ENCODE measurements around the gene RNF144B.

Gene RNF144B

DNA sequence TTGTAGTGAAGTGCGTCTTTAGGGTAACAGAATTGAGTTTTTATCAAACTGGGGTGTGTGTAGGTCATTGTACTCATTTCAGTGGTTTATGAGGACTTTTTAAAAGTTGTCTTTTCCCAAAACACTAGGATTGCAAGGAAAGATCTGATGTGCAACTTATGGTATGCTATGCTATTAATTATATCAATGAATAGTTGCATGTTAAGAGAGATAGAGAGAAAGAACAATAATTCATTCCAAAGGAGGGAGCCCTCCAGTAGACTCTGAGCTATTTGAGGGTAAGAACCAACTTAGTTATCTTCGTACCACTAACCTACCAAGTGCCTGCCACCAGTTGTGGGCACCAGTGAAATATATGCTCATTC lies 117.1 kb downstream of the RNF144B start:
- no peak for DNase-seq (ENCODE audit: extremely low read depth, insufficient read length)
- Histone ChIP-seq H3K27me3 (replicated peaks; ENCODE audit: control insufficient read depth, insufficient read depth, low read length) (peaks cover 2% of the 10 kb centered on the region; the same call in 1 of the 2 replicates), H3K4me3 (replicated peaks; ENCODE audit: low read depth, low read length) (no peak overlapping the region), H3K36me3 (ENCODE audit: control insufficient read depth, insufficient read depth, low read length) (no peaks in the 10 kb centered on the region)
- TF ChIP-seq, protein P1, sequence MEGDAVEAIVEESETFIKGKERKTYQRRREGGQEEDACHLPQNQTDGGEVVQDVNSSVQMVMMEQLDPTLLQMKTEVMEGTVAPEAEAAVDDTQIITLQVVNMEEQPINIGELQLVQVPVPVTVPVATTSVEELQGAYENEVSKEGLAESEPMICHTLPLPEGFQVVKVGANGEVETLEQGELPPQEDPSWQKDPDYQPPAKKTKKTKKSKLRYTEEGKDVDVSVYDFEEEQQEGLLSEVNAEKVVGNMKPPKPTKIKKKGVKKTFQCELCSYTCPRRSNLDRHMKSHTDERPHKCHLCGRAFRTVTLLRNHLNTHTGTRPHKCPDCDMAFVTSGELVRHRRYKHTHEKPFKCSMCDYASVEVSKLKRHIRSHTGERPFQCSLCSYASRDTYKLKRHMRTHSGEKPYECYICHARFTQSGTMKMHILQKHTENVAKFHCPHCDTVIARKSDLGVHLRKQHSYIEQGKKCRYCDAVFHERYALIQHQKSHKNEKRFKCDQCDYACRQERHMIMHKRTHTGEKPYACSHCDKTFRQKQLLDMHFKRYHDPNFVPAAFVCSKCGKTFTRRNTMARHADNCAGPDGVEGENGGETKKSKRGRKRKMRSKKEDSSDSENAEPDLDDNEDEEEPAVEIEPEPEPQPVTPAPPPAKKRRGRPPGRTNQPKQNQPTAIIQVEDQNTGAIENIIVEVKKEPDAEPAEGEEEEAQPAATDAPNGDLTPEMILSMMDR (IDR thresholded peaks at IDR 0.05; ENCODE audit: insufficient read depth, low read length, poor library complexity, severe bottlenecking) = no peak

DNA sequence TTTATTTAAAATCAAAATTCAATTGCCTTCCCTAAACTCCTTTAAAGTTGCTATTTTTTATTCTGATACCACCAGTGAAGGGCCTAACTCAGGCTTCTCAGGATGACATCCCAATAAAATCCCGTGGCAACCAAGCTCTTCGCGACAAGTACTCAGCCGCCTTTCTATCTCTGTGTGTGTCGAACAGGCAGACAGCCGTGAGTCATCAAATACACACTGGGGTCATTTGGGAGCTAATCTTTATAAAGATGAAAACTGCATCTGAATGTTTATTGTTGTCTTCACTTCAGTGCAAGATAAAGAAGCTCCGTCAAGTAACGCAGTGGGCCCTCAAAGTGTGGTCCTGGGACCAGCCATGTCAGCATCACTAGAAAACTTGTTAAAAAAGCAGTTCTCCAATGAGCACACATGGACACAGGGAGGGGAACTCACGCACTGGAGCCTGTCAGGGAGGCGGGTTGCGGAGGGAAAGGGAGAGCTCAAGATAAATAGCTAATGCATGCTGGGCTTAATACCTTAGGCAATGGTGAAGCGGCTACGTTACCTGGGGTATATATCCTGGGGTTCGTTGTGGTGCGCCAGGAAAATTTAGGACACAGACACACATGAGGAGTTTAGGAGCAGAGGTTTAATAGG lies 119.3 kb downstream of the RNF144B start:
- H3K4me3 ChIP-seq (replicated peaks; ENCODE audit: low read depth, low read length) = no peak overlapping the region
- H3K27me3 ChIP-seq (replicated peaks; ENCODE audit: control insufficient read depth, insufficient read depth, low read length) = peaks cover 2% of the 10 kb centered on the region; the same call in 1 of the 2 replicates
- TF ChIP-seq, protein P1 (IDR thresholded peaks at IDR 0.05; ENCODE audit: insufficient read depth, low read length, poor library complexity, severe bottlenecking) = no peak
- no peak for DNase-seq (ENCODE audit: extremely low read depth, insufficient read length)
- H3K36me3 ChIP-seq (ENCODE audit: control insufficient read depth, insufficient read depth, low read length) = no peaks in the 10 kb centered on the region

DNA sequence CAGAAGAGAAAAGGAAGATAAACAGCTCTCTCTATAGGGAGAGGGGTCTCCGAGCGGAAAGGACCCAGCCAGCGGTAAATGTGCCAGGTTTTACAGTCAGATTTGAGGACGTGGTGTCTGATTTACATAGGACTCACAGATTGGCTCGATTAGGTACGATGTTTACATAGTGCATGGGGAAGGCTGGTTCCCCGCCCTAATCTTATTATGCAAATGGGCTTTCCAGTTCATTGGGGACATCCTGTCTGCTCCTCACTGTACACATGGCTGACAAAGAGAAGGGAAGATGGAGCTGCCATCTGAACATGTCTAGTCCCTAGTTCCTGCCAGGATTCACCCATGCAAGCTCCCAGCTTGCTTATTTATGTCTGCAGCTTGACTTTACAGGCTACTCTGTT lies 119.9 kb downstream of the RNF144B start:
- TF ChIP-seq, protein P1 (IDR thresholded peaks at IDR 0.05; ENCODE audit: insufficient read depth, low read length, poor library complexity, severe bottlenecking) = no peak
- DNase-seq (ENCODE audit: extremely low read depth, insufficient read length) = no peak
- H3K4me3 ChIP-seq (replicated peaks; ENCODE audit: low read depth, low read length) = no peak overlapping the region

GRCh38 chr6:18507561-18507960 lies 120.4 kb downstream of the RNF144B start:
- H3K4me3 ChIP-seq (replicated peaks; ENCODE audit: low read depth, low read length) = no peak overlapping the region
- no peaks in the 10 kb centered on the region for H3K36me3 ChIP-seq (ENCODE audit: control insufficient read depth, insufficient read depth, low read length)
- no peak for DNase-seq (ENCODE audit: extremely low read depth, insufficient read length)
- peaks cover 2% of the 10 kb centered on the region; the same call in 1 of the 2 replicates for H3K27me3 ChIP-seq (replicated peaks; ENCODE audit: control insufficient read depth, insufficient read depth, low read length)
- TF ChIP-seq, protein P1 (IDR thresholded peaks at IDR 0.05; ENCODE audit: insufficient read depth, low read length, poor library complexity, severe bottlenecking) = no peak

More for the DNA sequence above, 119.9 kb downstream of the RNF144B start:
- H3K27me3 ChIP-seq (replicated peaks; ENCODE audit: control insufficient read depth, insufficient read depth, low read length) = peaks cover 2% of the 10 kb centered on the region; the same call in 1 of the 2 replicates
- no peaks in the 10 kb centered on the region for H3K36me3 ChIP-seq (ENCODE audit: control insufficient read depth, insufficient read depth, low read length)

- H3K27me3 ChIP-seq (replicated peaks; ENCODE audit: control insufficient read depth, insufficient read depth, low read length) = peaks cover 2% of the 10 kb centered on the region; the same call in 1 of the 2 replicates
Observed at GRCh38 chr6:18509871-18510643, 122.9 kb downstream of the RNF144B start.

More at GRCh38 chr6:18509871-18510643, 122.9 kb downstream of the RNF144B start:
- DNase-seq (ENCODE audit: extremely low read depth, insufficient read length) = no peak
- Histone ChIP-seq H3K4me3 (replicated peaks; ENCODE audit: low read depth, low read length) (no peak overlapping the region), H3K36me3 (ENCODE audit: control insufficient read depth, insufficient read depth, low read length) (no peaks in the 10 kb centered on the region)
- TF ChIP-seq, protein P1 (IDR thresholded peaks at IDR 0.05; ENCODE audit: insufficient read depth, low read length, poor library complexity, severe bottlenecking) = no peak
